ENCODE results near the gene PDCD1.
"Not testable (repeated sequence)": the region's sequence is repeated elsewhere in the genome, so short reads cannot be mapped to it uniquely, and the experiment has no call there.

The PDCD1 gene

GRCh38 chr2:241858206-241859016 lies at the start of gene PDCD1:
TSS of gene PDCD1 (minus strand) at chr2:241858894. CDS start at chr2:241858838, 56 bp downstream.
- DNase-seq (ENCODE audit: low read depth) = no peak

DNA sequence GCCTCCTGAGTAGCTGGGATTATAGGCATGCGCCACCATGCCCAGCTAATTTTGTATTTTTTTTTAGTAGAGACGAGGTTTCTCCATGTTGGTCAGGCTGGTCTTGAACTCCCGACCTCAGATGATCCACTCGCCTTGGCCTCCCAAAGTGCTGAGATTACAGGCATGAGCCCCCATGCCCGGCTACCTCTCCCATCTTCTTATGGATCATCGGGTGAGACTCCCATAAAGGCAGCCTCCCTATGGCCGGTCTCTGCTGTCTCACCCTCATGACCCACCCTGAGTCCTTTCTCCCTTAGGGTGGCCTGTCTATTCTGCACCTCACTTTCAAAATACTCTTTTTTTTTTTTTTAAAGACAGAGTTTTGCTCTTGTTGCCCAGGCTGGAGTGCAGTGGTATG lies 49.1 kb upstream of the PDCD1 start:
- not testable (repeated sequence) for DNase-seq (ENCODE audit: low read depth)

DNA sequence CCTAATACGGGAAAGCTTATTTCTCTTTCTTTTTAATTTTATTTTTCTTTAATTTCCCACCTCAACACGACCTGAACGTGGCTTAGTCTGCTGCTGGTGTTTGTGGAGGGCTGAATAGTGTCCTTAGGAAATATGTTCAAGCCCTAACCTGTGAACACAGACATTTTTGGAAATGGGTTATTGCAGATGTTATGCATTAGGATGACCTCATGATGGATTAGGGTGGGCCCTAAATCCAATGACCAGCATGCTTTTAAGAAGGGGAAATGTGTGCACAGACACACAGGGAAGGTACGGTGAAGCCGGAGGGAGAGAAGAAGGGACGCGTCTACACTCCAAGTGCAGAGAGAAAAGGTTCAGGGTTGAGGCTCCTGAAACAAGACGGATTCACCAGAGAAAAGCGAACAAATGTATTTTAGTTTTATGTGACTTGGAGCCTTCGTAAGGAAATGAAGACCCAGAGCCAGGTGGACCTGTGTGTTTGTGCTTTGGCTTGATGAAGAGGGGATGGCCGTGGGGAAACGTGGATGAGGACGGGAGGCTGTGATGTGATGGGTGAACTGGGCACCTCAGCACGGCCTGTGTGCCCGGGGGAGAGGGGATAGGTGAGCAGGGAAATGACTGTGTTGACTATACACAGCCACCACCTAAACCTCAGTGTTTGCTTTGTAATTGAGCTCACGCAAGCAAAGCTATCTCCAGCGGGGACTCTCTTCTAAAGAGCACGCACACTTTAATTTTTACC lies 48.3 kb upstream of the PDCD1 start:
- DNase-seq (ENCODE audit: low read depth) = no peak

GRCh38 chr2:241906378-241906770 lies 47.7 kb upstream of the PDCD1 start:
- DNase-seq (ENCODE audit: low read depth) = not testable (repeated sequence)

GRCh38 chr2:241905716-241906377 lies 47.2 kb upstream of the PDCD1 start:
- no peak for DNase-seq (ENCODE audit: low read depth)

- no peak for DNase-seq (ENCODE audit: low read depth)
These were observed 46.4 kb upstream of the PDCD1 start for GRCh38 chr2:241904791-241905710.

DNA sequence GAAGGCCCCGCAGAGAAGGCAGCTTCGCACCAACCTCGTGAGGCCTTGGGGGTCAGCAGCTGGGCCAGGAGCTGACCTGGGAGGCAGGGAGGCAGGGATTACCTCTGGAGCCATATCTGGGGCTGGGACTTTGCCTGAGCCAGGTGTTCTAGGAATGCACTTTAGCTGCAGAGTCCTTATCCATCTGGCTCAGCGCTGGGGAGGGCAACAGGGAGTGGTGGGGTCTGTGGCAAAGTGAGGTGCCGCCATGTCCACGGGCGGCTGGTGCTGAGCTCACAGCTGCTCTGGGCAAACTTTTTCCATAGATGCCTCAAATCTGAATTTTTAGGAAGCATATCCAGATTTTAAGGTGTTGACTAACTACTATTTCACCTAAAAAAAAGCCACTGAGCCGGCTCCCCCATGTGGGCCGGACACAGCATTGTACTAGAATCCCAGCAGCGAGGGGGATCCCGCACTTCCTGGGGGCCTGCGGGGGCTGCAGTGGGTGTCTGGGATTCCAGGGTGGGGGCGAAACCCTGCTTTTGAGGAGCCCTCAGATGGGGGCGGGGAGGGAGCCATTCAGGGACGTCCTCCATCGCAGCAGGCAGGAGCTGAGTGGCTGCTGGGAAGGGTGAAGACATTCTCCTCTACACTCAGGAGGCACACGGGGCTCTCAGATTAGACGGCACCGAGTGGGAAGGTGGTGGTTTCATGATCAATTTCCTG lies 45.5 kb upstream of the PDCD1 start:
- no peak for DNase-seq (ENCODE audit: low read depth)

- no peak for DNase-seq (ENCODE audit: low read depth)
These were observed 44.7 kb upstream of the PDCD1 start for GRCh38 chr2:241903121-241904010.

DNA sequence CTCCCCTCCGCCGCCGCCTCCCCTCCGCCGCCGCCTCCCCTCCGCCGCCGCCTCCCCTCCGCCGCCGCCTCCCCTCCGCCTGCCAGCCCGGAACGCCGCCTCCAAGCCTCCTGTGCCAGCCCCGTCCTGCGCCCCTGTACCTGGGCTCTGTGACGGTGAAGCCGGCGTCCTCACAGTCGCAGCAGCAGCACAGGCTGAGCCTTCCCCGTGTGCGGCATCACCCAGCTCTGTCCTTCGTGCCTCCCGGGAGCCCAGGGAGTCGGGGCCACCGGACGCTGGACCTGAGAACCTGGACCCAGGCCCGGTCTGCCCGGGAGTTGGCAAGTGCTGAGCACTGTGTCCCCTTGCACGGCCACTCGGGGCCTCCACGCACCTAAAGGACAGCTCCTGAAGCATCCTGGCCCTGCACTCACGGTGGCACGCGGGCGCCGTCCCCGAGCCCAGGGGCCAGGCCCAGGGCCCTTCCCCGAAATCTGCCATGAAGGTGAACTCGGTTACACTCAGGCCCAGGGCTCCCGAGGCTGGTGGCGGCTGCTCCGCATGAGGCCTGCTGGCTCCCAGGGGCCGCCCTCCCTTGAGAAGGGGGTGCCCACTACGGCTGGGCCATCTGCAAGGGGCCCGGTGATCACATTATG lies 43.8 kb upstream of the PDCD1 start:
- DNase-seq (ENCODE audit: low read depth) = no peak

GRCh38 chr2:241901500-241902351 lies 43.0 kb upstream of the PDCD1 start:
- peak; percentile 28 for DNase-seq (ENCODE audit: low read depth)

GRCh38 chr2:241901018-241901380 lies 42.3 kb upstream of the PDCD1 start:
- DNase-seq (ENCODE audit: low read depth) = no peak

DNA sequence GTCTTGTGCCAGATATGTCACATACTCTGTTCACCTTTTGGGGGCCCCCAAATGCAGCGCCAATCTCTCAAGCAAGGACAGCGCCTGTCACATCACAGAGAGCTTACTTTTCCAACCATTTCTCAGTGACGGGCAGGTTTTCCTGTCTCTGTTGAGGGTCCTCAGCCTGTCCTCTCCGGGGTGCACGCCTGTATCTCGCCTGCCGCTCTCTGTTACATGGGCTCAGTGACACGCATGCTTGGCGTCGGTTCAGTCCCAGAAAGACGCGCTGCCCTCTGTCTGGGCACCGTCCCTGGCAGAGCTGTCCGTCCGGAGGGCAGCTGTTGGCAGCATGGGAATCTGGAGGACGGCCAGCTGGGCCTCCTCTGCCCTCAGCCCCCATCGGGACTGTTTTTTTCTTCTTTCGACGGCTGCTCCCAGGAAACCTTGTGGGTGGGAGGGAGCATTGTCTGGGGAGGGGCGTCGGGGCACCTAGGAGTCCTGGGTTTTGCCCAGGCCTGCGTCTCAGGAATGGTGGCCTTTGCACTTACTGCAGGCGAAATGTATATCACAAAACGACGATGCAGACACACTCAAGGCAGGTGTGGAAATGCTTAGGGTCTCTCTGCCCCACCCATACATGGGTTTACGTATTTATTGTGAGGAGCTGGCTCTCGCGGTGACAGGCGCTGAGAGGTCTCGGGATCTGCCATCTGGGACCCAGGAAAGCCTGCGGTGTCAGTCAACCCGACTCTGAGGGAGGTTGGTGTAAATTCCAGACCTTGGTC lies 41.7 kb upstream of the PDCD1 start:
- DNase-seq (ENCODE audit: low read depth) = no peak

DNA sequence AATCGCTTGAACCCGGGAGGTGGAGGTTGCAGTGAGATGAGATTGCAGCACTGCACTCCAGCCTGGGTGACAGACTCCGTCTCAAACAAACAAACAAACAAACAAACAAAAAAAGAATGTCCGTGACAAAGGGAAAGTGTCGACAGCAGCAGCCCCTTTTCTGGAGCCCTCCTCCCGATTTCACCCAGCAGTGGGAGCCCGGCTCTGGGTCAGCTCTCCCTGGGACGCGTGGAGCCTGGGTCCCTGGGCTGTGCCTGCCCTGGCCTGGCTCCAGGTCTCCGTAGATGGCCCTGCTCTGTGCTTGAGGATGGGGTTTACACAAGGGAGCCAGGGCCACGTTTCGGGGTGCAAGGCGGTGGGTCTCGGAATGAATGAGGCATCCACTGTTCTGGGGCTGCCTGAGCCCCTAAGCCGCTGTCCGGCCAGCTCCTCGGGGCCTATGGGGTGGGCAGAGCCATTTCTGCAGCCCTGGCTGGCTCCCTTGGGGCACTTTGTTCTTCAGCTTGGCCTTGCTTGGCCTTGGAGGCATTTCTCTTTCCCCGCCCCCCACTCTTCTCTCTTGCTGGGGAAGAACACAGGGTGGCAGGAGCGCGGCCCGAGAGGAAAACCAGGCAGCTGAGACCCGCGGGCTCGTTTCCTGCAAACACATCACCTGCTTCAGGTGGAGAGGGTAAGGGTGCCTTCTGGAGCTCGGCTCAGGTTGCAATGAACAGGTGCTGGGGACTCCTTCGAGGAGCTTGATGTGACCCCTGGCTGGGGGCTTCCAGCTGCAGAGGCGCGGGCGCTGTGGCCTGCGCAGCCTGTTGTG lies 40.0 kb upstream of the PDCD1 start:
- DNase-seq (ENCODE audit: low read depth) = no peak

GRCh38 chr2:241897231-241897916 lies 38.7 kb upstream of the PDCD1 start:
- DNase-seq (ENCODE audit: low read depth) = no peak

- DNase-seq (ENCODE audit: low read depth) = no peak
These were observed 38.1 kb upstream of the PDCD1 start for GRCh38 chr2:241896746-241897201.

Measured in iris pigment epithelial cell (primary cell).